Hippocampal formation (tissue), 2 donors: Measurements from ENCODE around the gene MAP2.

Source experiments
- DNase-seq, 2 donors: peaks; one replicate each; lab custom pipeline; 2025; lab: John Stamatoyannopoulos, UW

MAP2 gene

GRCh38 chr2:209713219-209713618 lies 289.4 kb downstream of the MAP2 start:
- no peak for DNase-seq

DNA sequence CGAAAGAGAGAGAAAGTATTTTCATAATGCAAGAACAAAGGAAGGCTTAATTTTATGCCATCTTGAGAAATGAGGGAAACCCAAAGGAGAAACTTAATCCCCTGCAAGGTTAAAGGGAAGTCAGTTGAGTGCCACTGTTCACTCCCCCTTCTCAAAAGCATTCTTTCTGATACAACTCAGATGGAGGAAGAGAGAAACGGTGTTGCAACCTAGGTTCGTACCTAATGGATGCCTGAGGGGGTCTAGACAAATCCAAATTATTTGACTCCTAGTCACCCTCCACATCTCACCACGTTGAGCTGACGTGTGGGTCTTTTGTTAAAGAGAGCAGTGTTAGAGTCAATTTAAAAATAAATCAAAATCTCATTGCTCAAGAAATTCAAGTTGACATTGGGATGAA lies 295.2 kb downstream of the MAP2 start:
- no peak for DNase-seq

- DNase-seq, result no peak
Observed at GRCh38 chr2:209721497-209721896, 297.6 kb downstream of the MAP2 start.

- DNase-seq, result no peak
Observed at GRCh38 chr2:209726311-209726710, 302.5 kb downstream of the MAP2 start.

GRCh38 chr2:209727077-209727476 lies 303.2 kb downstream of the MAP2 start:
- no peak for DNase-seq

GRCh38 chr2:209734805-209735204 lies 311.0 kb downstream of the MAP2 start:
- DNase-seq, result no peak

DNA sequence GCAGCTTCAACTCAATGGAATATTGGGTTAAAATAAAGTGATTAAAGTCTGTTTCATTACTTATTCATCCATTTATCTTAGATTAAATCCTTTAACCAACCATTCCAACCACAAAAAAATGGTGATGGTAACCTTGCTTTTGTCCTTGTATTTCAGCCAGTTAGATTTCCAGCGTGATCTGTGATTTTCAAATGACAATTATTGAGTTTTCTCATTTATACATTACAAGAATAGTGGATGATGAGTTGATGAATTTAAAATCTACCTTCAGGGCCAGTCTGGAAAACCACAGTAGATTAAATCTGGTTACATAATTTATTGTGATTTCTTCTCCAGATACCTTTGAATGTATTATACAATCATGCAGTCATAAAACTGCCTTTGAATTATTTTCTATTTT lies 318.1 kb downstream of the MAP2 start:
- DNase-seq, result no peak

- no peak for DNase-seq
Observed at GRCh38 chr2:209753020-209753419, 329.2 kb downstream of the MAP2 start.

- DNase-seq, result no peak
Observed at GRCh38 chr2:209757163-209757562, 333.3 kb downstream of the MAP2 start.

DNA sequence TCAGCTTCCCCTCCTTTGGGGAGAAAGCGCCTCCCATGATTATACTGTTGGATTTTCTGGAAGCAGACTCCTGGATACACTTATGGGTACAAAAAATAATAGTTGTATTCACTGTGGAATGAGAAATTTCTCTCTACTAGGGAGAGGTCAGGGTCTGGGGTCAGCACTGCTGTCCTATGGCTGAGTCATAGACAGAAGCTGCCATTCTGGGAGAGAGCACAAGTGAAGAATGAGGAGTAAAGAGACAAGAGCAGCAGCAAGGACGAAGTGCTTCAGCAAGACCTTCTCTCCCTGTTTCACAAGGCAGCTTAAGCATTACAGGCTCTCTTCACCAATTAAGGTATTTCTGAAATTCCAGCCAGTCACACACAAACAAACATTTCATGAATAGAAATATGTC lies 337.7 kb downstream of the MAP2 start:
- no peak for DNase-seq

- DNase-seq, result no peak
Observed at GRCh38 chr2:209762563-209762962, 338.7 kb downstream of the MAP2 start.

DNA sequence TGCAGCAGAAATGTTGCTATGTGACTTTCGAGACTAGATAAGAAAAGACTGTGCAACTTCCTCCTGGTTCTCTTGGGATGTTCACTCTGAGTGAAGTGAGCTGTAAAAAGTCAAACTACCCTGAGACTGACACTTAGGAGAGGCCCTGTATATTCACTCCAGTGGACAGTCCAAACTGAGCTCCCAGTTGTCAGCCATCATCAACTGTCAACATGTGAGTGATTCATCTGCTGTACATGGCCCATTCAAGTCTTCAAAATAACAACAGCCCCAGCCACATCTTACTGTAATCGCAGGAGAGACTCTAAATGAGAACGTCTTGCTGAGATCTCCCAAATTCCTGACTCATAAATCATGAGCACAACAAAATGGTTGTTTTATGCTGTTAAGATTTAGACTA lies 339.3 kb downstream of the MAP2 start:
- DNase-seq, result no peak

DNA sequence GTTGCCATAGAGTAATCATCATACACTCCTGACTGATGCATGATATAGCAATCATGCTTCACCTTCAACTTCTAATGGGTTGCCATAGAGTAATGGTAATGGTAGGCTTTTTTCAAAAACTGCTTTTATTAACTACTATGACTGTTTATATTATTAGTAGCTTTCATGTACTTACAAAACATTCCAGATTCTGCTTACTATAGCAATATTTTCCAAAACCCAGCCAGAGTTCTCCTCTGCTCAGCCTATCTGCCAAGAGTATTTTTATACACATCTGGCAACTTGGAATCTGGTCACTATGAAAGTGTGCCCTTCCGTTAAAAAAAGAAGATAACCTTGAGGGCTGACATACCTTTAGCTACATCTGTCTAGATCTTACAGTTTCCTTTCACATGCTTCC lies 342.8 kb downstream of the MAP2 start:
- no peak for DNase-seq

DNA sequence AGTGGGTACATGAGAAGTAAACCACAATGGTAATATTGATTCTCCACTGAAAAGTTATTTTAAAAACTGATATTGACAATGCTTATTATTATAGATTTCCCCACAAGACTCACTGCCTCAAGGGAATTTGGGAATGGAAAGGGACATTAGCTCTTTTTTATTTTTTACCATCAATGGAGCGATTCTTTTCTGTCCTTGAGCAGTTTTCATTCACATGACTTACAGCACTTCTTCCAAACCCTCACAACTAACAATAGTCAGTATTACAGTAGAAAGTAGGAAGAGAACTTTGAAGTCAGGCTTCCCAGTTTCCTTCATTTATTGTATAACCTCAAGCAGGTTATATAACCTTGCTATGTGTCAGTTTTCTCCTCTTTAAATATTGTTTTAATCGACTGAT lies 343.5 kb downstream of the MAP2 start:
- no peak for DNase-seq

DNA sequence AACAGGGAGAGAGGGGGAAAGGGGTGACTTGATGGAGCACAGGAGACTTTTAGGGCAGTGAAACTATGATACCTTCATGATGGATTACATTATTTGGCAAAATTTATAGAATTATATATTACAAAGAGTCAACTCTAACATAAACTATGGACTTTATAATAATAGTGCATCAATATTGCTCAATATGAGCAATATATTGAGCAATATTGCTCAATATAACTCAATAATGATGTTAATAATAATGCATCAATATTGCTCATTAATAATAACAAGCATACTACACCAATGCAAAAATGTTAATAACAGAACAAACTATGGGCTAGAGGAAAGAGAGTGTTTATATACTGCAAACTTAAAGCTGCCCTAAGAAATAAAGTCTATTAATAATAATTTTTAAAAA lies 344.7 kb downstream of the MAP2 start:
- DNase-seq, result no peak

DNA sequence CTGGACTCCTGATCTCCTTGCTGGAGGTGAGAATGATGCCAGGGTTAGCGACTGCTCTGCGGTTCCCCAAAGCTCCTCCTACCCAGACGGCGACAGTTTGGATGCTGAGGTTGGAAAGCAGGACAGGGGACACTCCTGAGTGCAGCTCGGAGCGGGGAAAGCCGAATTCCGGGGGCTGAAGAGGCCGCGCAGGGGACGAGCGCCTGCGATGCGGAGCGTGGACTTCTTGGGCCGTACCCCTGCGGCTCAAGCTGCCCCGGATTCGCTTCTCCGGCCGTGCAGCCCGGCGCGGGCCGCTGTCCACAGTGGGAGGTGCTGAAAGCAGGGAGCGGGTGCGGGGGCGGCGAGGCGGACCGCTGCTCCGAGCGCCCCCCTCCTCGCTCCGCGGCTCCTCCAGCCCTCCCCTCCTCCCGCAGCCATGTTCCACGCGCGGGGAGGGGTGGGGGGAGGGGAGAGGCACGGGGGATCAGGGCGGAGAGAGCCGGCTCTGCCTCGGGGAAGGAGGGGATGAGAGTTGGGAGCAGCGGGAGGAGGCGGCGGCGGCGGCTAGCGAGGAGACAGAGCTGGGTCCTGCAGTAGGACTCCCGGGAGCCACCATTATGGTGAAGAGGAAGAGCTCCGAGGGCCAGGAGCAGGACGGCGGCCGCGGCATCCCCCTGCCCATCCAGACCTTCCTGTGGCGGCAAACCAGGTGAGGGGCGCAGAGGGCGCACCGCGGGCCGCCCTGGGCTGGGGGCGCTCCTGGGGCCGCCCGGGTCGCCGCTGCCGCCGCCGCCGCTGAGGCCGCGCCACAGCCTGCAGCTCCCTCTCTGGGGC lies 347.8 kb downstream of the MAP2 start, which contains the start of gene UNC80:
UNC80 (plus strand) TSS at position 359 of the 816 bp plus-strand sequence; CDS start at position 600, 241 bp downstream.
- peak; percentile 17 to 54 for DNase-seq

DNA sequence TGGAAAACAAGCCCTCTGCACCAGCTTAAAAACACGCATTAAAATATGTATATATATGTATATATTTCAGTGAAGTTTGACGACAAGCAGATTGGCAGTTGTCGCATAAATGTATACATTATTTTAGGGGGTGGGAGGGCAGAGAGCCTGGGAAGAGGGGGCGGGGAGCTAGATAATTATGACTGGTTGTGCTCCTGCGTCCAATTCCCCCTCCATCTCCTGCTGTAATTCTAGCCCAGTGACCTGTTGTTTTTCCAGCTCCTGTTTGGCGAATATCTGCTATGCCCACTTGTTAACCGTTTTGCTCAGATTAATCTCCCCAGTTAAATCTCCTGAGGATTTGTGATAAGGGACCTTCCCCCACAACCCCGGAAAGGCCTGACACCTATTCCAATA lies 348.4 kb downstream of the MAP2 start:
- DNase-seq, result no peak

DNA sequence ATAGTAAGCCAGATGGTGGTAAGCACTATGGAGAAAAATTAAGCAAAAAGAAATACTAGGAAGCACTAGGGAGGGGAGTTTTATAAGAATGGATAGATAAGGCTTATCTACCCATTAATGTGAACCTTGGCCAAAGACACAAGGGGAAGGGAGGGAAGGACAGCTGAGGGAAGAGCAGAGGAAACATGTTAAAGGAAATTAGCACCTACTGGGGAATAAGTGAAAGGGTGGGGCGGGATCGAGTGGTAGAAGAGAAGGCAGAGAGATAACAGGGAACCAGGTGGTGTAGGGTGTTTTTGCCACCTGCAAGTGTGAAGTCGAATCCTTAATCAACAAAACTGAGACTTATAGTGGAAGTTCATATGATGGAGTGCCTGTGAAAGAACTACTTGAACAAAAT lies 349.5 kb downstream of the MAP2 start:
- DNase-seq, result no peak
